ENCODE data around the gene PARP14. TPM values are rescaled to one million over a fixed set of nuclear protein-coding genes. Genes with fewer than 3 reads are reported as not detected.

The PARP14 gene
- total and polyA plus RNA-seq, 2 donors (not counting 1 experiment from before 2014, with no cell fraction given): 113 to 188 TPM

- H3K36me3 ChIP-seq (replicated peaks in 1 of 2; ENCODE audit: control extremely low read depth in 1 of 2, control insufficient read depth in 1 of 2, extremely low read depth in 1 of 2, insufficient read depth in 2 of 2, low read length in 1 of 2): peaks cover 34 to 84% of the 10 kb centered on the region in 2 experiments
- POLR2A ChIA-PET: interaction anchor here (0.9 to 1.1 kb wide), 2 partner anchors 8 to 114 kb away, joined by 4 read pairs; no protein-coding TSS in a partner anchor
Measured at GRCh38 chr3:122695927-122696561, 15.4 kb downstream of the PARP14 start.

More at GRCh38 chr3:122695927-122696561, 15.4 kb downstream of the PARP14 start:
- H3K4me2 ChIP-seq (replicated peaks; ENCODE audit: low read depth, low read length, poor library complexity, severe bottlenecking): peak overlapping the region; percentile 64
- H2AFZ ChIP-seq (ENCODE audit: insufficient read depth, low read depth, low read length, poor library complexity, severe bottlenecking): no peak overlapping the region
- H3K27me3 Mint-ChIP-seq: no peaks in the 10 kb centered on the region
- H3K79me2 ChIP-seq (ENCODE audit: control insufficient read depth, insufficient read depth, low read length): peaks cover 92% of the 10 kb centered on the region
- peaks cover 0 to 3% (median 2%) of the 10 kb centered on the region in 3 donors for H3K9me3 ChIP-seq (ENCODE audit: control extremely low read depth in 1 of 3, control insufficient read depth in 2 of 3, insufficient read depth in 1 of 3, low read length in 2 of 3)
- peaks cover 72 to 76% of the 10 kb centered on the region in 2 donors for H3K4me1 ChIP-seq (ENCODE audit: control insufficient read depth in 2 of 2, insufficient read depth in 2 of 2, low read length in 2 of 2)
- peaks cover 91% of the 10 kb centered on the region for H3K4me1 Mint-ChIP-seq
- peaks cover 2% of the 10 kb centered on the region for H3K9me3 Mint-ChIP-seq (ENCODE audit: insufficient read depth)
- H4K20me1 ChIP-seq (ENCODE audit: control insufficient read depth, insufficient read depth, low read length, poor library complexity, severe bottlenecking): no peaks in the 10 kb centered on the region
- H3K4me3 ChIP-seq (ENCODE audit: control extremely low read depth in 1 of 5, extremely low read depth in 1 of 5, insufficient read depth in 1 of 5, low read depth in 2 of 5, low read length in 4 of 5): peak overlapping the region in 1 of 5 experiments; percentile 48
- H3K27ac ChIP-seq (ENCODE audit: low read length in 2 of 2): peak overlapping the region; percentile 84 to 95
- ATAC-seq (ENCODE audit: low read depth) (no peak), DNase-seq (no peak)
- H3K27me3 ChIP-seq (replicated peaks in 1 of 4; ENCODE audit: control extremely low read depth in 1 of 4, control insufficient read depth in 3 of 4, insufficient read depth in 4 of 4, low read length in 3 of 4): no peaks in the 10 kb centered on the region
- H3K27ac Mint-ChIP-seq: peak overlapping the region; percentile 88
- CTCF ChIA-PET: interaction anchor here (0.6 to 5.5 kb wide), 12 partner anchors 9 to 334 kb away, joined by 3 to 57 read pairs (median 6); partner anchors contain the start of genes DTX3L, HSPBAP1, PARP14 and PARP9
- H3K4me3 Mint-ChIP-seq: peak overlapping the region; percentile 45
- peak overlapping the region; percentile 56 for H3K9ac ChIP-seq (ENCODE audit: low read length)
- intact Hi-C loops (cut with micrococcal nuclease): loop anchor here (5.0 kb wide), 3 partner anchors 79 to 1149 kb away; partner anchors contain the start of genes DTX3L, PARP9 and POLQ
- no peak for TF ChIP-seq CTCF (IDR thresholded peaks at IDR 0.05)
- no peak for TF ChIP-seq EZH2 (IDR thresholded peaks at IDR 0.05; ENCODE audit: borderline replicate concordance, insufficient read depth, low read depth, low read length, poor library complexity, severe bottlenecking)
